ENCODE data around the gene DNAJA3. TPM values are rescaled to one million over a fixed set of nuclear protein-coding genes. Genes with fewer than 3 reads are reported as not detected.
A peak's percentile ranks its signal among the peaks of the same experiment; 100 is the strongest.

The DNAJA3 gene
- total RNA-seq, 4 donors from 2014 or later: 40.6 to 51.2 (median 45.9) TPM

DNA sequence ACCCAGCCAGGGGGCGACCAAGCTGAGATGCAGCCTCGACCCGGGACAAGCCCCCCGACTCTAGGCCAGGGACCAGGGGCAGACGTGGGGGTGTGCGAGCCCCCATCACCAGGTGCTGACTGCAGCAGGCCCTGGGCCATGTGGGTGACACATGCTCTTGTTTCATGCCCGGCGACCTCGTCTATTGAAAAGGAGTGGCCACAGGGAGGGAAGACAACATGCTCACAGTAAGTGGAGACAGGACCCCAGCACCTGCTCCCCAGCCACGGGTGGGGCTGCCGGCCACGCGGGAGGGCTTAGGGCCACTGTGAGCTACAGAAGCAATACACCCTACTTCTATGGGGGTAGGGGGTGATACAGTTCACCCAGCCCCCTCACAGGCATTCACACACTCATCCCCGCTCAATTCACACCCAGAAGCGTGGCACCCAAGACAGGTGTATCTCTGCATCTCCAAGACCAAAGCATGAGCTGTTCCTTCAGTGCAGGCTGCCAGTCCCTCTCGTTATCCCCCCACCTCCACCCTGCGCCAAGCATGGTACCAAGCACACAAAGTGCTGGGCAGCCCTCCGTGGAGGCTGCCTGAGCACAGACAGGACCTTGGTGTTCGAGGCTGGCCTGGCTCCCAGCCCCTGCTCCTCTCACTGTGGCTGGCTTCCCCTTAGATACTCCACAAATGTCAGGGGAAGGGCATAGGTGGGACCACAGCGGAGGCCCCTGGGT, 40.4 kb upstream of the DNAJA3 start:
- peak overlapping the region in 2 of 4 donors; percentile 2 to 45 for H3K27ac ChIP-seq (replicated peaks in 1 of 4)
- DNase-seq (ENCODE audit: extremely low spot score): no peak
- peaks cover 15 to 66% (median 38%) of the 10 kb centered on the region in 4 donors for H3K4me1 ChIP-seq
- no peak overlapping the region for H3K4me3 ChIP-seq
- intact Hi-C loops (cut with DNase I): no loop called here
- peaks cover 16 to 99% (median 67%) of the 10 kb centered on the region in 4 donors for H3K36me3 ChIP-seq
- H3K9me3 ChIP-seq: no peaks in the 10 kb centered on the region
- TF ChIP-seq POLR2A (IDR thresholded peaks at IDR 0.05; ENCODE audit: low read depth) (no peak), EP300 (IDR thresholded peaks at IDR 0.05) (no peak), POLR2AphosphoS5 (IDR thresholded peaks at IDR 0.05) (no peak)
- TF ChIP-seq, protein P1, sequence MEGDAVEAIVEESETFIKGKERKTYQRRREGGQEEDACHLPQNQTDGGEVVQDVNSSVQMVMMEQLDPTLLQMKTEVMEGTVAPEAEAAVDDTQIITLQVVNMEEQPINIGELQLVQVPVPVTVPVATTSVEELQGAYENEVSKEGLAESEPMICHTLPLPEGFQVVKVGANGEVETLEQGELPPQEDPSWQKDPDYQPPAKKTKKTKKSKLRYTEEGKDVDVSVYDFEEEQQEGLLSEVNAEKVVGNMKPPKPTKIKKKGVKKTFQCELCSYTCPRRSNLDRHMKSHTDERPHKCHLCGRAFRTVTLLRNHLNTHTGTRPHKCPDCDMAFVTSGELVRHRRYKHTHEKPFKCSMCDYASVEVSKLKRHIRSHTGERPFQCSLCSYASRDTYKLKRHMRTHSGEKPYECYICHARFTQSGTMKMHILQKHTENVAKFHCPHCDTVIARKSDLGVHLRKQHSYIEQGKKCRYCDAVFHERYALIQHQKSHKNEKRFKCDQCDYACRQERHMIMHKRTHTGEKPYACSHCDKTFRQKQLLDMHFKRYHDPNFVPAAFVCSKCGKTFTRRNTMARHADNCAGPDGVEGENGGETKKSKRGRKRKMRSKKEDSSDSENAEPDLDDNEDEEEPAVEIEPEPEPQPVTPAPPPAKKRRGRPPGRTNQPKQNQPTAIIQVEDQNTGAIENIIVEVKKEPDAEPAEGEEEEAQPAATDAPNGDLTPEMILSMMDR (IDR thresholded peaks at IDR 0.05): no peak
- WGBS: 89% methylated on average over 8 of the region's 20 CpGs
- no peaks in the 10 kb centered on the region for H3K27me3 ChIP-seq

DNA sequence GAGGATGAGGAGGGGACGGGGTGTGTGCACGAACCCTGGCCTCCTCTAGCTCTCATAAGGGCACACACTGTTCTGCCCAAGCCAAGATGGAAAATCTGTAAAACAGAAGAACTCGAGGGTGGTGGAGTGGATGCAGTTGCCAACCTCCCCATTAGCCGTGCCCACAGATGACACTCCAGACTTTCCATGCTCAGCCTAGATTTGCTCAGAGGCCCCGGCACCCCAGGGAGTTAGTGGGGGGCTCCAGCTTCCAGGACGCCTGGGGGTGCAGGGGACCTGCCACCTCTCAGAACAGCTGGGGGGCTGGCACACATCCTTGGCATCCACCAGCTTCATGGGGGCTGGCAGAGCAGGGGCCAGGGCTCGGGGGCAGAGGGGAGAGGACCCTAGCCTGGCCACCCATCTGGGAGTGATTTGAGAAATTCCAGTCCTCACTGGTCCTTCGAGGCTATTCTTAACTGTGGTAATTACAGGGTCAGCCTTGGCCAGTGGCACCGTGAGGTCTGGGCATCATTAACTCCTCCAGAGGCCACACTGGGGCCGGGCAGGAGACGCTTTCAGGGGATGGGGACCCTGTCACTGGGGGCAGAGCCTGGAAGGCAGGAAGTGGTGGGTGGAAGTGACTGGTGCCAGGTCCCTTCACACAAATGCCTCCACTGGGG, 39.7 kb upstream of the DNAJA3 start:
- Histone ChIP-seq H3K27ac (replicated peaks in 1 of 4) (peak overlapping the region; percentile 2 to 62 (median 38)), H3K9me3 (no peaks in the 10 kb centered on the region), H3K27me3 (no peaks in the 10 kb centered on the region), H3K4me1 (peaks cover 15 to 59% (median 35%) of the 10 kb centered on the region in 4 donors), H3K36me3 (peaks cover 15 to 99% (median 64%) of the 10 kb centered on the region in 4 donors), H3K4me3 (no peak overlapping the region)
- WGBS: 84% methylated on average over 11 of the region's 11 CpGs
- intact Hi-C loops (cut with DNase I): no loop called here
- TF ChIP-seq POLR2A (IDR thresholded peaks at IDR 0.05; ENCODE audit: low read depth): no peak
- TF ChIP-seq EP300 (IDR thresholded peaks at IDR 0.05): no peak
- TF ChIP-seq, protein P1 (IDR thresholded peaks at IDR 0.05): no peak
- TF ChIP-seq POLR2AphosphoS5 (IDR thresholded peaks at IDR 0.05): no peak
- no peak for DNase-seq (ENCODE audit: extremely low spot score)

DNA sequence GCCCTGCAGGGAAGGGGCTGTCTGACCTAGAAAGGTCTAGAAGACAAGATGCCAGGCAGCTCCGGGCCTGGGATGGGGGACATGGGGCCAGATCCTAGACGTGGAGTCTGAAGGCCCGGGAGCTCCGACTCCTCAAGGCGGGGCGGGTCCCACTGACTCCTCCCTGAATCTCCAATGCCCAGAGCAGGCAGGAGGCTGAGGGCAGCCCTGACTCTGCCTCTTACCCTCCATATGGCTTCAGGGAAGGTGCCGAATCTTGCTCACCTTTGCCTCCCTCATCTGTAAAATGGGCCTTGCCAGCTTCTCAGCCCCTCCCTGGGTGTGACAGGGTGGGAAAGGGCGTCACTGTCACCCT, 39.2 kb upstream of the DNAJA3 start:
- Histone ChIP-seq H3K9me3 (no peaks in the 10 kb centered on the region), H3K4me1 (peaks cover 15 to 59% (median 35%) of the 10 kb centered on the region in 4 donors), H3K4me3 (no peak overlapping the region), H3K36me3 (peaks cover 10 to 94% (median 60%) of the 10 kb centered on the region in 4 donors), H3K27ac (replicated peaks in 1 of 4) (peak overlapping the region; percentile 28 to 62 (median 38)), H3K27me3 (no peaks in the 10 kb centered on the region)
- intact Hi-C loops (cut with DNase I): no loop called here
- DNase-seq (ENCODE audit: extremely low spot score): no peak
- WGBS: 89% methylated on average over 3 of the region's 8 CpGs
- no peak for TF ChIP-seq POLR2AphosphoS5 (IDR thresholded peaks at IDR 0.05)
- TF ChIP-seq POLR2A (IDR thresholded peaks at IDR 0.05; ENCODE audit: low read depth): no peak
- no peak for TF ChIP-seq EP300 (IDR thresholded peaks at IDR 0.05)
- TF ChIP-seq, protein P1 (IDR thresholded peaks at IDR 0.05): no peak

DNA sequence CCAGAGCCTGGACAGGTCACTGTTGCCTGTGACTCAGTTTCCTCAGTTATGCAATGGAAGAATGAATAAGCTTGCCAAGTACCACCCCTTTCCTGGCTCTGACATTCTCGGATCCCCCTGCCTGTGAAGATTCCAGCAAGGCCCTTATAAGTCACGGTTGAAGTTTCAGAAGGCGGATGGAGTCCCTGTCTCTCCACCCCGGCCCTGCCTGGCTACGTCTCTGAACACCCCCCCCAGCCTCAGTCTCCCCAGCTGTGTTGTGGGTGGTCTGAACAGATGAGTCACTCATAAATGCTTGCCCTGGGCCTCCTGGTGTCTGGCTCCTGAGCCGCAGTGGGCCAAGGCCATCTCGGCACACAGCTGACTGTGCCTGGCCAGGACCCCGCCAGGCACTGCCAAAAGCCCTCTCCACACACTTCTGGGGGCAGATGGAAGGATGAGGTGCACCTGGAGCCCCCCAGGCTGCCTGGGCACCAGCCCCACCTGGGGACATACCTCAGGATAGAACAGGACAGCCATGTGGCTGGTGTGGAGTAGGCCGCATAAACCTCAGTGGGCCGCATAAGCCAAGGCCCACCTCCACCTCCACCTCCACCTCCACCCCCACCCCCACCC, 38.6 kb upstream of the DNAJA3 start:
- TF ChIP-seq POLR2A (IDR thresholded peaks at IDR 0.05; ENCODE audit: low read depth): no peak
- TF ChIP-seq, protein P1 (IDR thresholded peaks at IDR 0.05): no peak
- no peak for TF ChIP-seq EP300 (IDR thresholded peaks at IDR 0.05)
- no peak for TF ChIP-seq POLR2AphosphoS5 (IDR thresholded peaks at IDR 0.05)
- 64% methylated on average over 3 of the region's 10 CpGs for WGBS
- peaks cover 6 to 88% (median 55%) of the 10 kb centered on the region in 4 donors for H3K36me3 ChIP-seq
- no peak for DNase-seq (ENCODE audit: extremely low spot score)
- no peaks in the 10 kb centered on the region for H3K27me3 ChIP-seq
- no peaks in the 10 kb centered on the region for H3K9me3 ChIP-seq
- peak overlapping the region; percentile 28 to 62 (median 38) for H3K27ac ChIP-seq (replicated peaks in 1 of 4)
- intact Hi-C loops (cut with DNase I): no loop called here
- peaks cover 19 to 66% (median 40%) of the 10 kb centered on the region in 4 donors for H3K4me1 ChIP-seq
- no peak overlapping the region for H3K4me3 ChIP-seq
